PC-3 (cell line): ENCODE results near the gene FKBP14. TPM values are rescaled to one million over a fixed set of nuclear protein-coding genes. Genes with fewer than 3 reads are reported as not detected.

Experiments used
- ATAC-seq: fragments of 200-7000 bp; cut with Tn5 transposase; 2 replicates; pipeline ENCODE4 v1.9.1; 2020; ENCODE audit warnings: mild to moderate bottlenecking, moderate library complexity
- BruUV-seq: library from RNA; stranded (reverse); fragments of 400-500 nt; replicated peaks from 2 replicates; lab custom pipeline; 2021; lab: Mats Ljungman, UMichigan
- CTCF ChIA-PET: fragments of 300-600 bp; sonication (Branson Sonifier 250); formaldehyde crosslinking; loops from one replicate; lab custom pipeline; 2022; ENCODE audit warnings: antibody characterized with exemption; lab: Charles Lee
- POLR2A ChIA-PET: fragments of 300-600 bp; sonication (Branson Sonifier 250); formaldehyde crosslinking; loops from one replicate; lab custom pipeline; 2022; ENCODE audit warnings: antibody characterized with exemption; ENCODE audit not compliant: unreplicated experiment; lab: Charles Lee
- DNase-seq: peaks from one replicate; pipeline ENCODE4 v3.0.0-alpha.2; 2015
- H2AFZ ChIP-seq: fragments of 300-600 bp; sonication (generic); 2 replicates; pipeline ENCODE4 v1.6.0; 2016; ENCODE audit warnings: antibody characterized with exemption, low read length
- H3F3A ChIP-seq: fragments of 300-600 bp; sonication (generic); one replicate; pipeline ENCODE4 v1.6.0; 2017; ENCODE audit warnings: antibody characterized with exemption, low read length, control low read depth, mild to moderate bottlenecking; ENCODE audit not compliant: unreplicated experiment
- H3K27ac ChIP-seq: fragments of 300-600 bp; sonication (generic); 2 replicates; pipeline ENCODE4 v1.5.1; 2016; ENCODE audit warnings: mild to moderate bottlenecking, low read length
- H3K27me3 ChIP-seq: fragments of 300-600 bp; sonication (generic); 2 replicates; pipeline ENCODE4 v1.6.1; 2016; ENCODE audit warnings: low read length, mixed read lengths
- H3K36me3 ChIP-seq: fragments of 300-600 bp; sonication (generic); 2 replicates; pipeline ENCODE4 v1.6.1; 2016; ENCODE audit warnings: low read depth, mixed run types, low read length, mixed read lengths
- H3K4me1 ChIP-seq: fragments of 300-600 bp; sonication (generic); 2 replicates; pipeline ENCODE4 v1.5.1; 2016; ENCODE audit warnings: low read length; ENCODE audit not compliant: insufficient read depth
- H3K4me2 ChIP-seq: fragments of 300-600 bp; sonication (generic); 2 replicates; pipeline ENCODE4 v1.6.0; 2016; ENCODE audit warnings: low read length
- H3K4me3 ChIP-seq: fragments of 300-600 bp; sonication (generic); 2 replicates; pipeline ENCODE4 v1.5.1; 2016; ENCODE audit warnings: mild to moderate bottlenecking, low read length, mixed read lengths
- H3K79me2 ChIP-seq: fragments of 300-600 bp; sonication (generic); 2 replicates; pipeline ENCODE4 v1.6.1; 2017; ENCODE audit warnings: low read length, mixed read lengths
- H3K9ac ChIP-seq: fragments of 300-600 bp; sonication (generic); 2 replicates; pipeline ENCODE4 v1.6.0; 2016; ENCODE audit warnings: mild to moderate bottlenecking, low read length
- H3K9me2 ChIP-seq: fragments of 300-600 bp; sonication (generic); replicated peaks from 2 replicates; pipeline ENCODE4 v1.6.1; 2016; ENCODE audit warnings: mixed run types, low read length, mixed read lengths
- H3K9me3 ChIP-seq: fragments of 300-600 bp; sonication (generic); 2 replicates; pipeline ENCODE4 v1.6.1; 2016; ENCODE audit warnings: low read length, mixed read lengths
- H4K20me1 ChIP-seq: fragments of 300-600 bp; sonication (generic); 2 replicates; pipeline ENCODE4 v1.6.1; 2016; ENCODE audit warnings: low read length, mixed read lengths
- EZH2 ChIP-seq: fragments of 300-600 bp; sonication (generic); IDR thresholded peaks from one replicate; pipeline ENCODE4 v1.6.1; 2017; ENCODE audit warnings: antibody characterized with exemption, mild to moderate bottlenecking, low read length; ENCODE audit not compliant: unreplicated experiment
- EZH2phosphoT487 ChIP-seq: fragments of 300-600 bp; sonication (generic); IDR thresholded peaks from 2 replicates; pipeline ENCODE4 v1.6.1; 2018; ENCODE audit warnings: mild to moderate bottlenecking, antibody characterized with exemption, low read length, borderline replicate concordance
- intact Hi-C: fragments of 100-400 bp; cut with micrococcal nuclease; formaldehyde crosslinking; loops from 2 replicates; pipeline ENCODE4 v1.9.0; 2023
- total RNA-seq: library from RNA; depleted of rRNA; stranded (reverse); fragments of >200 nt; gene quantifications from 2 replicates; pipeline ENCODE4 v1.2.3, GENCODE V29; 2014
- TF ChIP-seq, protein P1 (sequence below): fragments of 300-600 bp; sonication (generic); conservative IDR thresholded peaks from 2 replicates; pipeline ENCODE4 v1.5.1; 2017; ENCODE audit warnings: antibody characterized with exemption, low read depth, mild to moderate bottlenecking, low read length

The FKBP14 gene
- total RNA-seq, 1 experiment from 2014 or later: 9.0 TPM

DNA sequence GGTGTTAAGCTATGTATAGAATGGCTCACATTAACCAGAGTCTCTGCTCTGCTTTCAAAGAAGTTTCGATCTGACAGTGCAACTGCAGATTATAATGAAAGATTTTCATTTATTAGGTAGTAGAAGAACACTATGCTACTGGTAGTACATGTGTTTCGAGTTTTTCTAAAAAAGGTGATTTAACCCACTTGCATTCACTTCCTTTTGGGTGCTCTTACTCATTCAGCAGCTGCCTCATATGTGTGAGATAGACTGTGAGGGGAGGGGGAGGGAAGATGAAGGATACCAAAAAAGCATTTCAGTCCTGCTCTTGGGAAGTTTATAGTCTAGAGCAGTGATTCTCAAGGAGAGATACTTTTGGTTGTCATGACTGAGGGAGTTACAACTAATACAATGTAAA lies 22.1 kb upstream of the FKBP14 start:
- CTCF ChIA-PET: no interaction called here
- POLR2A ChIA-PET: no interaction called here
- Histone ChIP-seq H2AFZ (no peak overlapping the region), H3K9me3 (no peaks in the 10 kb centered on the region), H3K9me2 (no peaks in the 10 kb centered on the region), H4K20me1 (no peaks in the 10 kb centered on the region), H3K4me3 (no peak overlapping the region), H3K4me2 (no peak overlapping the region), H3K79me2 (no peaks in the 10 kb centered on the region), H3F3A (no peaks in the 10 kb centered on the region), H3K4me1 (no peaks in the 10 kb centered on the region), H3K27ac (no peak overlapping the region), H3K27me3 (no peaks in the 10 kb centered on the region), H3K9ac (no peak overlapping the region), H3K36me3 (peaks cover 9% of the 10 kb centered on the region; the same call in 1 of the 2 replicates)
- DNase-seq: no peak
- BruUV-seq: no TSS peak
- TF ChIP-seq, protein P1, sequence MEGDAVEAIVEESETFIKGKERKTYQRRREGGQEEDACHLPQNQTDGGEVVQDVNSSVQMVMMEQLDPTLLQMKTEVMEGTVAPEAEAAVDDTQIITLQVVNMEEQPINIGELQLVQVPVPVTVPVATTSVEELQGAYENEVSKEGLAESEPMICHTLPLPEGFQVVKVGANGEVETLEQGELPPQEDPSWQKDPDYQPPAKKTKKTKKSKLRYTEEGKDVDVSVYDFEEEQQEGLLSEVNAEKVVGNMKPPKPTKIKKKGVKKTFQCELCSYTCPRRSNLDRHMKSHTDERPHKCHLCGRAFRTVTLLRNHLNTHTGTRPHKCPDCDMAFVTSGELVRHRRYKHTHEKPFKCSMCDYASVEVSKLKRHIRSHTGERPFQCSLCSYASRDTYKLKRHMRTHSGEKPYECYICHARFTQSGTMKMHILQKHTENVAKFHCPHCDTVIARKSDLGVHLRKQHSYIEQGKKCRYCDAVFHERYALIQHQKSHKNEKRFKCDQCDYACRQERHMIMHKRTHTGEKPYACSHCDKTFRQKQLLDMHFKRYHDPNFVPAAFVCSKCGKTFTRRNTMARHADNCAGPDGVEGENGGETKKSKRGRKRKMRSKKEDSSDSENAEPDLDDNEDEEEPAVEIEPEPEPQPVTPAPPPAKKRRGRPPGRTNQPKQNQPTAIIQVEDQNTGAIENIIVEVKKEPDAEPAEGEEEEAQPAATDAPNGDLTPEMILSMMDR: no peak
- TF ChIP-seq EZH2phosphoT487 (no peak), EZH2 (no peak)
- ATAC-seq: no peak
- intact Hi-C loops: no loop called here

DNA sequence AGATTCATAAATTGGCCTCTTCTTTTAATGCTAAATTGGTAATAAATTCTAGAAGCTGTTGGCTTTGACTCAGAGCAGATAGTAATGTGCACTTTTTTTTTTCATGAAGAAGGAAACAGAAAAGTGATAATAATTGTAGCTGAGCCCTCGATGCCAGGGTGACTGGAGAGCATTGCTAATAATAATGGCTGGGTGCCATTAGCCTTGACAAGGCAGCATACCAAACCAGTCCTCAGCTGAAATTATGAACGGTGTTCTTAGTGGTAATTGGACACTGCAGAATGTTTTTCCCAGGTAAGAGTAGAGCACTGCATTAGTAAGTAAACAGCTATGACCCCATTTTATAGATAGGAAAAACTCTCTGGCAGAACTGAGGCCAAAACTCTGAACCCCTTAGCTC lies 20.6 kb upstream of the FKBP14 start:
- Histone ChIP-seq H4K20me1 (no peaks in the 10 kb centered on the region), H3K4me2 (no peak overlapping the region), H3K9me3 (no peaks in the 10 kb centered on the region), H3K9ac (no peak overlapping the region), H3K4me3 (no peak overlapping the region), H3K36me3 (peaks cover 9% of the 10 kb centered on the region; the same call in 1 of the 2 replicates), H3K79me2 (no peaks in the 10 kb centered on the region), H3K4me1 (no peaks in the 10 kb centered on the region), H3F3A (no peaks in the 10 kb centered on the region), H3K9me2 (no peaks in the 10 kb centered on the region), H3K27me3 (no peaks in the 10 kb centered on the region), H3K27ac (no peak overlapping the region), H2AFZ (no peak overlapping the region)
- no TSS peak for BruUV-seq
- ChIA-PET CTCF (no interaction called here), POLR2A (no interaction called here)
- DNase-seq: no peak
- intact Hi-C loops: no loop called here
- TF ChIP-seq EZH2: no peak
- TF ChIP-seq, protein P1: no peak
- no peak for ATAC-seq

DNA sequence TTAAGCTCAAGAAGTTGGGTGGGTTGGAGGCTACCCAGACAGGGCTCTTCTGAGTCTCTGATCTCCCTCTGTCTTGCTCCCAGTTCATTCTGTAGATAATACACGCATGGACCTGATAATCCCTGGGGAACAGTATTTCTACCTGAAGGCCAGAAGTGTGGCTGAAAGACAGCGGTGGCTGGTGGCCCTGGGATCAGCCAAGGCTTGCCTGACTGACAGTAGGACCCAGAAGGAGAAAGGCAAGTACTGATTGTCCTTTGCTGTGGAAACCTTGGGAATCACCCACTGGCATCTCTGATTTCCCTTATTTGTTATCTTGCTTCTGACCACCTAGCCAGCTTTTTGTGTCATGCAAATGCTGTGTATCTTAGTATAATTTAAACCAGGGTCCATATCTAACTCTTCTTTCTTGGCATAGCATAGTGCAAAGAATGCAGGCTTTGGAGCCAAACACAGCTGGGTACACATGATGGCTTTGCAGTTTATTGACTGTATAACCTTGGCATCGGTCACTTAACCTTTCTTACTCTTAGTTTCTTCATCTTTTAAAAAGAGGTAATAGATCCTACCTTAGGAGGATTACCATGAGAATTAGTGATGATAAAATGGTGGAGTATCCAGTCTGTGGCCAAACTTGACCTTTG lies 19.7 kb upstream of the FKBP14 start:
- ChIA-PET POLR2A (interaction anchor here (0.7 kb wide), 1 partner anchor 514 kb away, joined by 3 read pairs; no protein-coding TSS in a partner anchor), CTCF (no interaction called here)
- peaks cover 9% of the 10 kb centered on the region; the same call in 1 of the 2 replicates for H3K36me3 ChIP-seq
- H3K4me2 ChIP-seq: no peak overlapping the region
- no peaks in the 10 kb centered on the region for H3K79me2 ChIP-seq
- no TSS peak for BruUV-seq
- DNase-seq (no peak), ATAC-seq (no peak)
- H3K9me3 ChIP-seq: no peaks in the 10 kb centered on the region
- H3K9me2 ChIP-seq: no peaks in the 10 kb centered on the region
- H3K27ac ChIP-seq: no peak overlapping the region
- no peaks in the 10 kb centered on the region for H3F3A ChIP-seq
- H3K27me3 ChIP-seq: no peaks in the 10 kb centered on the region
- intact Hi-C loops: no loop called here
- H3K9ac ChIP-seq: no peak overlapping the region
- TF ChIP-seq EZH2phosphoT487 (no peak), EZH2 (no peak)
- TF ChIP-seq, protein P1: no peak
- H4K20me1 ChIP-seq: no peaks in the 10 kb centered on the region
- no peak overlapping the region for H3K4me3 ChIP-seq
- H3K4me1 ChIP-seq: no peaks in the 10 kb centered on the region
- H2AFZ ChIP-seq: no peak overlapping the region
